HepG2 (cell line): ENCODE data around the gene HTR4. TPM values are rescaled to one million over a fixed set of nuclear protein-coding genes. Genes with fewer than 3 reads are reported as not detected.

Experiments used
- ATAC-seq: fragments of 200-7000 bp; cut with Tn5 transposase; 3 replicates; pipeline ENCODE4 v1.9.1; 2020; ENCODE audit warnings: mild to moderate bottlenecking, moderate library complexity
- BruUV-seq: library from RNA; stranded (reverse); fragments of 400-500 nt; replicated peaks from 2 replicates; lab custom pipeline; 2021; lab: Mats Ljungman, UMichigan
- CTCF ChIA-PET: fragments of 300-600 bp; formaldehyde crosslinking; extraction: SDS; loops from one replicate; lab custom pipeline; 2021; ENCODE audit warnings: low total read pairs, inconsistent platforms, low intra/inter-chr PET ratio; lab: Yijun Ruan, JAX
- POLR2A ChIA-PET: fragments of 350-600 bp; sonication (Branson Sonifier 250); formaldehyde crosslinking; loops from one replicate; lab custom pipeline; 2020; ENCODE audit warnings: antibody characterized with exemption, inconsistent platforms; lab: Yijun Ruan, JAX
- DNase-seq: peaks from one replicate; pipeline ENCODE4 v3.0.0-alpha.2; 2015; ENCODE audit warnings: low spot score
- FAIRE-seq: peaks from 3 replicates; lab custom pipeline; 2011; peaks lifted over from hg19 to GRCh38; lab: Jason Lieb, UNC
- H2AFZ ChIP-seq: one replicate; pipeline ENCODE4 v1.6.1; 2011; ENCODE audit warnings: low read length, inconsistent platforms
- H3K27ac ChIP-seq: fragments of 300-600 bp; 3 replicates; pipeline ENCODE4 v1.8.0; 2011; ENCODE audit warnings: mixed run types, mild to moderate bottlenecking, mixed read lengths, low read length, inconsistent platforms; ENCODE audit not compliant: insufficient read depth; ENCODE audit errors: extremely low read length
- H3K27me3 ChIP-seq, 2 experiments: fragments of 200-600 bp in 1 of 2; 2 replicates in 1 of 2; 3 replicates in 1 of 2; pipeline versions ENCODE4 v1.6.0 to v1.8.0; 2011; ENCODE audit warnings: low read length in 2 of 2, mild to moderate bottlenecking in 2 of 2, moderate library complexity in 2 of 2, inconsistent platforms in 1 of 2; ENCODE audit not compliant: insufficient read depth in 2 of 2, control insufficient read depth in 1 of 2
- H3K36me3 ChIP-seq, 2 experiments: fragments of 200-600 bp in 1 of 2; replicated peaks in 1 of 2; 2 replicates in 1 of 2; 3 replicates in 1 of 2; pipeline versions ENCODE4 v1.5.1 to v1.8.0; 2011; ENCODE audit warnings: low read length in 2 of 2, inconsistent platforms in 1 of 2; ENCODE audit not compliant: insufficient read depth in 2 of 2, control insufficient read depth in 1 of 2
- H3K4me1 ChIP-seq: 2 replicates; pipeline ENCODE4 v1.5.1; 2012; ENCODE audit warnings: low read length, inconsistent platforms; ENCODE audit not compliant: insufficient read depth
- H3K4me2 ChIP-seq: 2 replicates; pipeline ENCODE4 v1.6.0; 2011; ENCODE audit warnings: low read depth, low read length, inconsistent platforms
- H3K4me3 ChIP-seq, 3 experiments: fragments of 200-600 bp in 1 of 3; sonication (generic), shearing (Covaris generic) in 1 of 3; replicated peaks in 1 of 3; 2 replicates each; pipeline ENCODE4 v1.5.1; 2011 to 2016; ENCODE audit warnings: low read length in 3 of 3, inconsistent platforms in 2 of 3, low read depth in 2 of 3, mild to moderate bottlenecking in 2 of 3, control low read depth in 1 of 3, mixed read lengths in 1 of 3; ENCODE audit not compliant: insufficient read depth in 1 of 3
- H3K79me2 ChIP-seq: one replicate; pipeline ENCODE4 v1.6.1; 2011; ENCODE audit warnings: low read length, inconsistent platforms; ENCODE audit not compliant: insufficient read depth
- H3K9ac ChIP-seq: 2 replicates; pipeline ENCODE4 v1.6.0; 2011; ENCODE audit warnings: mild to moderate bottlenecking, low read depth, low read length, inconsistent platforms; ENCODE audit not compliant: insufficient read depth
- H3K9me3 ChIP-seq: 2 replicates; pipeline ENCODE4 v1.5.1; 2012; ENCODE audit warnings: mild to moderate bottlenecking, low read length
- H4K20me1 ChIP-seq: 2 replicates; pipeline ENCODE4 v1.6.0; 2011; ENCODE audit warnings: inconsistent platforms, mild to moderate bottlenecking, low read length, moderate library complexity; ENCODE audit not compliant: insufficient read depth
- AGO2 ChIP-seq: fragments of 200-400 bp; formaldehyde crosslinking; optimal IDR thresholded peaks from 2 replicates; pipeline ENCODE3; 2017; ENCODE audit warnings: mild to moderate bottlenecking, low read depth, low read length, moderate library complexity
- MTA1 ChIP-seq: sonication (generic); formaldehyde crosslinking; IDR thresholded peaks from 2 replicates; pipeline ENCODE4 v1.4.0; 2020; ENCODE audit warnings: missing genetic modification reagents, mild to moderate bottlenecking, borderline replicate concordance
- SALL1 ChIP-seq: sonication (generic); formaldehyde crosslinking; IDR thresholded peaks from 2 replicates; pipeline ENCODE4 v1.8.0; 2022; ENCODE audit warnings: mild to moderate bottlenecking, missing genetic modification reagents
- STAT6 ChIP-seq: sonication (generic); formaldehyde crosslinking; IDR thresholded peaks from 2 replicates; pipeline ENCODE4 v1.4.0; 2020; ENCODE audit warnings: missing genetic modification reagents, mild to moderate bottlenecking, borderline replicate concordance
- TBX3 ChIP-seq: fragments of 450-650 bp; IDR thresholded peaks from 2 replicates; pipeline ENCODE4 v1.6.1; 2017; ENCODE audit warnings: antibody characterized with exemption, mild to moderate bottlenecking, inconsistent platforms, borderline replicate concordance
- THYN1 ChIP-seq: sonication (generic); formaldehyde crosslinking; IDR thresholded peaks from 2 replicates; pipeline ENCODE4 v1.8.1; 2023; ENCODE audit warnings: low read depth, mild to moderate bottlenecking, moderate library complexity, missing genetic modification reagents, borderline replicate concordance
- ZNF232 ChIP-seq: sonication (generic); formaldehyde crosslinking; IDR thresholded peaks from 2 replicates; pipeline ENCODE4 v1.4.0; 2020; ENCODE audit warnings: missing genetic modification reagents, borderline replicate concordance
- ZNF235 ChIP-seq: sonication (generic); formaldehyde crosslinking; IDR thresholded peaks from 2 replicates; pipeline ENCODE4 v1.8.1; 2023; ENCODE audit warnings: mild to moderate bottlenecking, missing genetic modification reagents, borderline replicate concordance
- ZNF333 ChIP-seq: sonication (generic); formaldehyde crosslinking; IDR thresholded peaks from 2 replicates; pipeline ENCODE4 v1.4.0; 2020; ENCODE audit warnings: mild to moderate bottlenecking, missing genetic modification reagents, borderline replicate concordance
- ZNF678 ChIP-seq: sonication (generic); formaldehyde crosslinking; IDR thresholded peaks from 2 replicates; pipeline ENCODE4 v1.4.0; 2020; ENCODE audit warnings: mild to moderate bottlenecking, missing genetic modification reagents
- WGBS: methylation state at CpG from one replicate; pipeline ENCODE4 v1.1.6; 2017; ENCODE audit warnings: low lambda C conversion rate; 5-methylcytosine and 5-hydroxymethylcytosine counted together
- in situ Hi-C: cut with HindIII; loops from 2 replicates; pipeline ENCODE4 v1.10.0; 2017; ENCODE audit warnings: low pct_unique_long_range_greater_than_20kb; ENCODE audit not compliant: extremely low pct_ligation_motif_present
- intact Hi-C: fragments of 100-400 bp; cut with micrococcal nuclease; formaldehyde crosslinking; loops from one replicate; pipeline ENCODE4 v1.10.0; 2022; ENCODE audit not compliant: unreplicated experiment
- polyA plus RNA-seq, 8 experiments: library from polyadenylated mRNA; depleted of rRNA in 3 of 8; stranded (reverse) in 7 of 8; unstranded in 1 of 8; fragments of >200 nt; fragmentation: Illumina TruSeq in 4 of 8; extraction: Trizol in 4 of 8; gene quantifications; 2 replicates each; pipeline versions ENCODE4 v1.2.1 to v1.2.3, GENCODE V29; 2011 to 2016; ENCODE audit warnings: low read depth in 4 of 8, missing spikeins in 1 of 8, mixed read lengths in 1 of 8; ENCODE audit not compliant: insufficient read depth in 1 of 8
- total RNA-seq, 5 experiments: library from RNA; depleted of rRNA; stranded (reverse); fragments of >200 nt; fragmentation: Illumina TruSeq; extraction: Trizol; gene quantifications; 2 replicates each; pipeline ENCODE4 v1.2.3, GENCODE V29; 2016; ENCODE audit warnings: low read depth in 1 of 5

Gene HTR4
- total and polyA plus RNA-seq, 2 of the 13 experiments (the other 11 are each of a cell fraction or from before 2014, with no cell fraction given), result not detected

GRCh38 chr5:148686660-148687059 is 32.3 kb upstream of the HTR4 start:
- intact Hi-C loops (loop anchor here (1.0 kb wide), 2 partner anchors 242 to 507 kb away; no protein-coding TSS in a partner anchor), in situ Hi-C loops (no loop called here)
- no peak overlapping the region for H3K9ac ChIP-seq
- TF ChIP-seq ZNF232 (CRISPR knock-in tag) (no peak), ZNF333 (CRISPR knock-in tag) (no peak)
- no peak overlapping the region for H3K4me3 ChIP-seq
- H2AFZ ChIP-seq, result no peak overlapping the region
- FAIRE-seq (no peak), DNase-seq (no peak), ATAC-seq (no peak)
- no peaks in the 10 kb centered on the region for H3K36me3 ChIP-seq
- ChIA-PET CTCF (interaction anchor here (0.8 kb wide), 1 partner anchor 243 kb away, joined by 3 read pairs; no protein-coding TSS in a partner anchor), POLR2A (no interaction called here)
- peaks cover 11% of the 10 kb centered on the region for H3K4me1 ChIP-seq
- no peaks in the 10 kb centered on the region for H3K79me2 ChIP-seq
- no peaks in the 10 kb centered on the region for H4K20me1 ChIP-seq
- no peak overlapping the region for H3K4me2 ChIP-seq
- H3K9me3 ChIP-seq, result no peaks in the 10 kb centered on the region
- no peaks in the 10 kb centered on the region for H3K27me3 ChIP-seq
- no TSS peak for BruUV-seq
- no peak overlapping the region for H3K27ac ChIP-seq

GRCh38 chr5:148685520-148686134 is 31.3 kb upstream of the HTR4 start:
- Histone ChIP-seq H3K4me3 (no peak overlapping the region), H3K4me1 (peaks cover 17% of the 10 kb centered on the region), H3K27ac (no peak overlapping the region), H4K20me1 (no peaks in the 10 kb centered on the region), H3K9ac (no peak overlapping the region), H3K79me2 (no peaks in the 10 kb centered on the region), H3K27me3 (no peaks in the 10 kb centered on the region), H3K9me3 (no peaks in the 10 kb centered on the region), H3K4me2 (no peak overlapping the region), H3K36me3 (no peaks in the 10 kb centered on the region), H2AFZ (no peak overlapping the region)
- no TSS peak for BruUV-seq
- no peak for ATAC-seq
- TF ChIP-seq AGO2, result no peak
- no peak for TF ChIP-seq SALL1 (CRISPR knock-in tag)
- TF ChIP-seq STAT6, result no peak
- TF ChIP-seq MTA1 (CRISPR knock-in tag), result no peak
- no peak for TF ChIP-seq ZNF235 (CRISPR knock-in tag)
- TF ChIP-seq TBX3, result no peak
- TF ChIP-seq THYN1 (CRISPR knock-in tag), result no peak
- TF ChIP-seq ZNF678, result no peak
- ChIA-PET POLR2A (no interaction called here), CTCF (no interaction called here)
- 33% methylated on average over 3 of the region's 3 CpGs for WGBS
- no peak for DNase-seq
- FAIRE-seq, result no peak
- in situ Hi-C loops (no loop called here), intact Hi-C loops (no loop called here)
